GM23338 (cell line): ENCODE data around the gene C4orf51. TPM values are rescaled to one million over a fixed set of nuclear protein-coding genes. Genes with fewer than 3 reads are reported as not detected.

Experiments used
- ATAC-seq: fragments of 200-7000 bp; cut with Tn5 transposase; 3 replicates; pipeline ENCODE4 v1.9.1; 2020
- DNase-seq: peaks from one replicate; pipeline ENCODE4 v3.0.0-alpha.2; 2015; ENCODE audit warnings: low spot score
- H2AFZ ChIP-seq: fragments of 200-600 bp; sonication (generic); 2 replicates; pipeline ENCODE4 v1.8.0; 2016; ENCODE audit warnings: antibody characterized with exemption, mild to moderate bottlenecking, moderate library complexity
- H3F3A ChIP-seq: fragments of 200-600 bp; sonication (generic); replicated peaks from 2 replicates; pipeline ENCODE4 v1.8.0; 2017; ENCODE audit warnings: antibody characterized with exemption, mixed run types, low read depth
- H3K27ac ChIP-seq: fragments of 200-600 bp; sonication (generic); 2 replicates; pipeline ENCODE4 v1.6.1; 2016; ENCODE audit warnings: low read depth
- H3K27me3 ChIP-seq: fragments of 200-600 bp; sonication (generic); 2 replicates; pipeline ENCODE4 v1.8.0; 2016; ENCODE audit warnings: mild to moderate bottlenecking, mixed run types, moderate library complexity; ENCODE audit not compliant: insufficient read depth
- H3K36me3 ChIP-seq: fragments of 200-600 bp; sonication (generic); 2 replicates; pipeline ENCODE4 v1.8.0; 2016; ENCODE audit warnings: mild to moderate bottlenecking; ENCODE audit not compliant: insufficient read depth
- H3K4me1 ChIP-seq: fragments of 200-600 bp; sonication (generic); 2 replicates; pipeline ENCODE4 v1.8.0; 2016; ENCODE audit warnings: mild to moderate bottlenecking, moderate library complexity; ENCODE audit not compliant: insufficient read depth
- H3K4me2 ChIP-seq: fragments of 200-600 bp; sonication (generic); 2 replicates; pipeline ENCODE4 v1.7.1; 2017; ENCODE audit warnings: mixed run types
- H3K4me3 ChIP-seq: fragments of 200-600 bp; sonication (generic); 2 replicates; pipeline ENCODE4 v1.6.1; 2016; ENCODE audit warnings: mixed run types
- H3K79me2 ChIP-seq: fragments of 200-600 bp; sonication (generic); replicated peaks from 2 replicates; pipeline ENCODE4 v1.8.0; 2017; ENCODE audit warnings: mild to moderate bottlenecking; ENCODE audit not compliant: insufficient read depth
- H3K9me2 ChIP-seq: fragments of 200-600 bp; sonication (generic); 2 replicates; pipeline ENCODE4 v1.8.0; 2017; ENCODE audit not compliant: insufficient read depth
- H4K20me1 ChIP-seq: fragments of 200-600 bp; sonication (generic); replicated peaks from 2 replicates; pipeline ENCODE4 v1.8.0; 2017; ENCODE audit warnings: mild to moderate bottlenecking; ENCODE audit not compliant: insufficient read depth
- H3K27ac Mint-ChIP-seq: 2 replicates; pipeline ENCODE4 v1.8.0; 2020; ENCODE audit warnings: inconsistent platforms, mild to moderate bottlenecking, moderate library complexity, mixed read lengths
- H3K27me3 Mint-ChIP-seq: 3 replicates; pipeline ENCODE4 v1.8.0; 2022; ENCODE audit warnings: low read depth, mild to moderate bottlenecking, moderate library complexity, mixed read lengths, inconsistent platforms; ENCODE audit not compliant: insufficient read depth, poor library complexity
- H3K36me3 Mint-ChIP-seq: 3 replicates; pipeline ENCODE4 v1.8.0; 2021; ENCODE audit warnings: low read depth, mild to moderate bottlenecking, inconsistent platforms, moderate library complexity, mixed read lengths
- H3K4me1 Mint-ChIP-seq: 3 replicates; pipeline ENCODE4 v1.8.0; 2020; ENCODE audit warnings: mild to moderate bottlenecking, inconsistent platforms, mixed read lengths
- H3K4me3 Mint-ChIP-seq: 3 replicates; pipeline ENCODE4 v1.8.0; 2021; ENCODE audit warnings: moderate library complexity, mild to moderate bottlenecking, inconsistent platforms, mixed read lengths
- H3K9me3 Mint-ChIP-seq: 3 replicates; pipeline ENCODE4 v1.8.0; 2020; ENCODE audit warnings: moderate library complexity, mild to moderate bottlenecking, inconsistent platforms, mixed read lengths
- CREB1 ChIP-seq: fragments of 250-450 bp; sonication (Bioruptor Pico); IDR thresholded peaks from 2 replicates; pipeline ENCODE4 v1.5.0; 2020; ENCODE audit warnings: low read depth, mild to moderate bottlenecking, moderate library complexity
- CTCF ChIP-seq, 2 experiments: fragments of 200-600 bp in 1 of 2; sonication (generic) in 1 of 2; conservative IDR thresholded peaks; 2 replicates each; pipeline versions ENCODE4 v1.5.1 to v1.6.1; 2016 to 2017; ENCODE audit warnings: antibody characterized with exemption in 2 of 2, low read depth in 2 of 2, mild to moderate bottlenecking in 2 of 2, moderate library complexity in 1 of 2
- EZH2 ChIP-seq: fragments of 200-600 bp; sonication (generic); IDR thresholded peaks from one replicate; pipeline ENCODE4 v1.8.0; 2017; ENCODE audit warnings: antibody characterized with exemption, mild to moderate bottlenecking, low read depth; ENCODE audit not compliant: unreplicated experiment
- EZH2phosphoT487 ChIP-seq: fragments of 200-600 bp; sonication (generic); IDR thresholded peaks from one replicate; pipeline ENCODE4 v1.8.1; 2018; ENCODE audit warnings: antibody characterized with exemption; ENCODE audit not compliant: unreplicated experiment
- JUNB ChIP-seq: IDR thresholded peaks from one replicate; pipeline ENCODE4 v1.6.1; 2016; ENCODE audit warnings: antibody characterized with exemption; ENCODE audit not compliant: unreplicated experiment
- NANOG ChIP-seq: IDR thresholded peaks from 2 replicates; pipeline ENCODE4 v1.6.1; 2016; ENCODE audit warnings: antibody characterized with exemption, borderline replicate concordance
- POLR2AphosphoS5 ChIP-seq: IDR thresholded peaks from 2 replicates; pipeline ENCODE4 v1.6.1; 2016; ENCODE audit warnings: antibody characterized with exemption, low read depth
- REST ChIP-seq: IDR thresholded peaks from one replicate; pipeline ENCODE4 v1.6.1; 2018; ENCODE audit warnings: antibody characterized with exemption; ENCODE audit not compliant: unreplicated experiment
- STAT1 ChIP-seq: IDR thresholded peaks from one replicate; pipeline ENCODE4 v1.6.1; 2016; ENCODE audit warnings: antibody characterized with exemption; ENCODE audit not compliant: unreplicated experiment
- ZNF114 ChIP-seq: fragments of 250-450 bp; sonication (Bioruptor Pico); IDR thresholded peaks from 2 replicates; pipeline ENCODE4 v1.5.0; 2020; ENCODE audit warnings: mild to moderate bottlenecking, moderate library complexity
- ZNF331 ChIP-seq: fragments of 250-450 bp; sonication (Bioruptor Pico); IDR thresholded peaks from 2 replicates; pipeline ENCODE4 v1.5.0; 2020; ENCODE audit warnings: low read depth, mild to moderate bottlenecking, moderate library complexity
- ZNF462 ChIP-seq: fragments of 250-450 bp; sonication (Bioruptor Pico); IDR thresholded peaks from 2 replicates; pipeline ENCODE4 v1.5.0; 2020; ENCODE audit warnings: mild to moderate bottlenecking, moderate library complexity
- long read RNA-seq: library from polyadenylated mRNA; unstranded; transcript quantifications from one replicate; pipeline ENCODE4 v2.0.0, GENCODE V29; 2020; ENCODE audit not compliant: unreplicated experiment
- polyA plus RNA-seq: library from polyadenylated mRNA; unstranded; fragments of >200 nt; fragmentation: Nextera tagmentation; extraction: Ambion mirVana; gene quantifications from 2 replicates; pipeline ENCODE4 v1.2.1, GENCODE V29; 2016
- total RNA-seq: library from RNA; depleted of rRNA; stranded (reverse); fragments of >200 nt; shearing (Covaris generic); gene quantifications from 2 replicates; pipeline ENCODE4 v1.2.3, GENCODE V29; 2014; rRNA removed
- TF ChIP-seq, protein P1 (sequence below): IDR thresholded peaks from 2 replicates; pipeline ENCODE4 v1.6.1; 2016; ENCODE audit warnings: antibody characterized with exemption

C4orf51 gene
- not detected in 2 replicates for total RNA-seq
- 0.71 TPM in 1 of 2 replicates, not detected in the other for polyA plus RNA-seq
- long read RNA-seq, result 0 reads

- Mint-ChIP-seq H3K36me3 (peaks cover 16% of the 10 kb centered on the region; the same call in 2 of the 3 replicates), H3K4me3 (no peak within 1 kb of the TSS), H3K27me3 (peaks cover 4% of the 10 kb centered on the region), H3K4me1 (peaks cover 4% of the 10 kb centered on the region; the same call in 2 of the 3 replicates), H3K27ac (no peak within 1 kb of the TSS), H3K9me3 (peaks cover 27% of the 10 kb centered on the region)
- H3K4me2 ChIP-seq, result no peak within 1 kb of the TSS
- H4K20me1 ChIP-seq, result no peaks in the 10 kb centered on the region
- no peaks in the 10 kb centered on the region for H3K4me1 ChIP-seq
- no peaks in the 10 kb centered on the region for H3K27me3 ChIP-seq
- no peak for TF ChIP-seq ZNF331 (CRISPR knock-in tag)
- no peak for TF ChIP-seq CTCF (conservative IDR thresholded peaks at IDR 0.05; ENCODE audit: low read depth in 2 of 2)
- no peak for TF ChIP-seq EZH2phosphoT487
- TF ChIP-seq STAT1, result no peak
- TF ChIP-seq ZNF114 (CRISPR knock-in tag), result no peak
- TF ChIP-seq ZNF462 (CRISPR knock-in tag), result no peak
- TF ChIP-seq POLR2AphosphoS5, result no peak
- TF ChIP-seq CREB1 (CRISPR knock-in tag), result no peak
- no peak for TF ChIP-seq REST
- TF ChIP-seq NANOG, result no peak
- TF ChIP-seq, protein P1, sequence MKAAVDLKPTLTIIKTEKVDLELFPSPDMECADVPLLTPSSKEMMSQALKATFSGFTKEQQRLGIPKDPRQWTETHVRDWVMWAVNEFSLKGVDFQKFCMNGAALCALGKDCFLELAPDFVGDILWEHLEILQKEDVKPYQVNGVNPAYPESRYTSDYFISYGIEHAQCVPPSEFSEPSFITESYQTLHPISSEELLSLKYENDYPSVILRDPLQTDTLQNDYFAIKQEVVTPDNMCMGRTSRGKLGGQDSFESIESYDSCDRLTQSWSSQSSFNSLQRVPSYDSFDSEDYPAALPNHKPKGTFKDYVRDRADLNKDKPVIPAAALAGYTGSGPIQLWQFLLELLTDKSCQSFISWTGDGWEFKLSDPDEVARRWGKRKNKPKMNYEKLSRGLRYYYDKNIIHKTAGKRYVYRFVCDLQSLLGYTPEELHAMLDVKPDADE, result no peak
- TF ChIP-seq JUNB, result no peak
- TF ChIP-seq EZH2, result no peak
- no peak within 1 kb of the TSS for H3K27ac ChIP-seq
- no peaks in the 10 kb centered on the region for H3K36me3 ChIP-seq
- H2AFZ ChIP-seq, result peak within 1 kb of the TSS; percentile 24; the same call in 1 of the 2 replicates
- ATAC-seq (no peak), DNase-seq (no peak)
- no peaks in the 10 kb centered on the region for H3K79me2 ChIP-seq
- no peaks in the 10 kb centered on the region for H3K9me2 ChIP-seq
- H3F3A ChIP-seq, result no peaks in the 10 kb centered on the region
- no peak within 1 kb of the TSS for H3K4me3 ChIP-seq
These were observed at the start of gene C4orf51 for GRCh38 chr4:145679991-145680455. Gene C4orf51, plus strand, starts transcription at chr4:145680146. Its CDS starts 58 bp downstream, at chr4:145680204.
